GM19372 (cell line): ENCODE measurements around the gene TSEN15.

Experiments
- ATAC-seq: cut with Tn5 transposase; IDR thresholded peaks from one replicate; pipeline ENCODE4 v1.9.1; 2021; ENCODE audit warnings: mild to moderate bottlenecking, low read depth, moderate library complexity; ENCODE audit not compliant: unreplicated experiment

Gene TSEN15

DNA sequence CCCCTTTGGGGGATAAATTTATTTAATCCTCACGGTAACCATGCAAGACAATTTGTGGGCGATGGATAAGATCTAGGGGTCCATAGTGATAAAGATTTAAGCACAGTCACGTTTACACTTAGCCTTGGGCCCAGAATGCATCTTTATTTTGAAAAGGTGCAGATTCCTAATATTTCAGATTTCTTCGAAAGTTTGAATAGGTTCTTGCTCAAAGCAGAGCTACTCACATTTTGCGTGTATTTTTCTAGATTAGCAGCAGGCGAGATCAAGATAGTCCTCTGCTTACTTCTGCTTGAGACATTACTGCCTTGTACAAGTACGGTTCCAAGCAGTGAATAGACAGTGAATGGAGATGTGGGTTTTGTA, 647 bp downstream of the TSEN15 start:
- ATAC-seq, result no peak

DNA sequence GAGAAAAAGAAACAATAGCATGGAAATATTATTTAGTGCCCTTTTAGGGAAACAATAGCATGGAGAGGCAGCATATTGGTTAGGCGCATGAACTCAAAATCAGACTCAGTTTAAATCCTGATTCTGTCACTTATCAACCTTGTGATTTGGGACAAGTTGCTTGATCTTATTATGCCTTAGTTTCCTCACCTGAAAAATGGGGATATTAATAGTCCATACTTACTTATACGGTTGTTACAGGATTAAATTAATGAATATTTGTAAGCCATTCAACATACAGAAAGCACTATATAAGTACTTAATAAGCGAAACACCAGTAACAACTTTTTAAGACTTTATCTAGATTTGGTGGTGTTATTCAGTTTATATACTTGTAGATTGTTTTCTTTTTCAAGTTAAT, 1.2 kb downstream of the TSEN15 start:
- no peak for ATAC-seq

DNA sequence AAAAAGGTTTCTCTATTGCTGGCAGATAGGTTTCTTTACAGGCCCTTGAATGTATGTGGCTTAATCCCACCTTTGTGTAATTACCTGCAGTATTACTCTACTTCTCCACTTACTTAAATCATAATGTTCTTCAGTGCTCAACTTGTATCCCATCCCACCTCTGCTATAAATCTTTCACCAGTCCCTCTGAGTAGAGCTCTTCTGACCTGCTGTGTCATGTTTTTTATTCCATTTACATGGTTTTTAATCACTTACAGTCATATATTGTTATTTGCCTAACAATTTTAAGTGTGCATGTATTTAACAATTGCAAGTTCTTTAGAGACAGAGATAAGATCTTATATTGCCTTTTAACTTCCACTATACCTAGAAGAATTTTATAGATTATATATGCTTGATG, 2.4 kb downstream of the TSEN15 start:
- ATAC-seq, result no peak

DNA sequence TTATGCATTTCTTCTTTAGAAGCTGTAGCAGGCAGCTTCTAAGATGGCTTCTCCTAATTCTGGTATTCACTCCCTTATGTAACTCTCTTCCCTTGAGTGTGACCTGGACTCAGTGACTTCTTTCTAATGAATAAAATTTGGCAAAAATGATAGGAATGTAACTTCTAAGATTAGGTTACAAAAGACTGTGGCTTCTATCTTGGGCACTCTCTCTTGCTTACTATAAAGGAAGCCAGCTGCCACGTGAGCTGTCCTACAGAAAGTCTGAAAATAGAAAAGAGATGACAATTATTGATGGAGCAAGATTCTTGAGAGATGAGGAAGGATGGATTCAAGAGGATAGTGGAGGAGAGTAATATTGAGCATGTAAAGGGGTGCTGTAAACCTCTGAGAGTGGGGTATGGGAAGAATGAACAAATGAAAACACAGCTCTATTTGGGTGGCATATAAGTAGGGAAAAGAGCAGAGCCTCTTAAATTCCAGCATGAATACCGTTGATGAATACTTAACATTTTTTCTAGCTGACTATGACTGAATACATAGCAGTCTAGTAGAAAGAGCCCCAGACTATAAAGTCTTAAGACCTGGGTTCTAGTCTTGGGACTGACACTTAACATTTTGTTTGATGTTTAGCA, 5.5 kb downstream of the TSEN15 start:
- ATAC-seq, result no peak

DNA sequence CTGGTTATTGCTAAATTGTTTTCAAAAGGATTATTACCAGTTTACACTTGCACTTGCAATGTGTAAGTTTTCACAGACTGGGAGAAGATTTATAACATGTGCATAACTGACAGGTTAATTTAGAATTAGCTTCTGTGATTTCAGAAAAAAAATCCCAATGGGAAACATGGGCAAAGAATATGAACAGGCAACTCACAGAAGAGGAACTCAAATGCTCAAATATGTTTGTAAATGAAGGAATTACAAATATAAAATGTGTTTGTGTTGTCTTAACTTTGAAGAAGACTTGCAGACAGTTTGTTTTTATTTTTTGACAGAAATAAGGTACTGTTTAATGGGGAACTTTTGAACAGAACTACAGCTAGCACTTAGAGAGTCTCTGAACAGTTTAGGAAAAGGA, 8.4 kb downstream of the TSEN15 start:
- ATAC-seq, result no peak

DNA sequence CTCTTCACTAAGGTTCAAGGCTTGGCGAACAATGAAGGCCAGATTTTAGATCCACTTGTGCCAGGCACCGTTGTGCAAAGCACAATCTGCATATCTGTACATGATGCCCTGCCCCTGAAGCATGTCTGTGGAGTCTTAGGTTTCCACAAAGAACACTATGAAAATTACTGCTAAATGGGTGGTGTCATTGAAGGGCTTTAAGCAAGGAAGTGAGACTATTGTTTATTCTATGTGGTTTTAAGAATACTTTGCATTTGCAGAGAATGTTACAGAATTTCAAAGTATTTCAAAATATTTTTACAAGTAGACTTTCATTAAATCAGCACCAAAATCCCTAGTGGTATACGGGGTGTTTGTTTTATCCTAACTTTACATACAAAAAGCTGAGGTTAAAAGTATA, 8.8 kb downstream of the TSEN15 start:
- no peak for ATAC-seq

DNA sequence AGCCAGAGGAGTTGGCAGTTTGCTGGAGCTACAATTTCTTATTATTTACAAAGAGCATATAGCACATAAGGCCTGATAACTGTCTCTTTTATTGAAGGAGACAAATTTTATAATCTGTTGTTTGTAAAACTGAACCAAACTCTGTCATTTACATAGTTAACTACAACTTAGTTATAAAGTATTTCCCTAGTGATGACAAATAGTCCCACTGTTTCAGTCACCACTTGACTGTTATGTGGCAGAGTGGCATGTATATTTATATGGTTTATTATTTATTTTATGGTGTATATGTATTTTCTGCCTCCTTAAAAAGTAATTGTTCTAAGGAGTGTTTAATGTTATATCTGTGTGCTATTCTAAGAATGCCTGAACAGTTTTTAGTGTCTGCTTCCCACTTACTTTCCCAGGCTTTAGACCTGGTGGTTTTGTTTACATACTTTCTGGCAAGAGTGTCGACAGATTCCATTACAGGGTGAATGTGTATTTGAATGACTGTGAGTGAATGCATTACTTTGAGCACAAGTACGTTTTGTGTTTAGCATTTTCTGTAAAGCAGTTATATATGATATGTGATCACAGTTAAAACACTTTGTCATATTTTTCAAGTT, 10.0 kb downstream of the TSEN15 start:
- ATAC-seq, result no peak

DNA sequence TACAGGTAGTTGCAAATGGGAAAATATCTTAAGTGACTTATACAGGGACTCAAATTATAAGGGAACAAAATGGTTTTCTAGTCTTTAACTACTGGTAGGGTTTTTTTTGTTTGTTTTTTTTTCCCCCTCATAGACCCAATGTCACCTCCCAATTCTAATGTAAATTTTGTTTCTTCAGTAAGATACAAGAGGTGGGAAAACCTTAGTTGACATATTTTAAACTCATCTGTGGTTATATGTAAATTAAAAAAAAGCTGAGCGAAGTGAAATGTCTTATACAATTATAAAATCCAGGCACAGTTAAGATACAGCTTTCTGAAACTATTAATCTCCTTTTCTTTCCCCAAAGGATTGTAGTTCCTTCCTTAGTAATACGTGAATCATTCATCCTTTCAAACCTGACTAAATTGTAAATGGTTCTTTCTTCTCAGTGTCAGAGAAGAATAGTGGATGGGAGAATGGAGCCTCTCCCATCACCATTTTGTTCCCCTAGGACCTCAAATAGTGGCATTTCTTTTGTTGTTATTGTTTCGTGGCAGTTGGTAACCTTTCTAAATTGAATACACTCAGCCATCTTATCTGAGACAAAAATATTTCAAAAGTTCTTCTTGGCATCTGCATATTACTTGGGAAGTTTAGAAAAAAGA, 11.2 kb downstream of the TSEN15 start:
- ATAC-seq, result no peak

DNA sequence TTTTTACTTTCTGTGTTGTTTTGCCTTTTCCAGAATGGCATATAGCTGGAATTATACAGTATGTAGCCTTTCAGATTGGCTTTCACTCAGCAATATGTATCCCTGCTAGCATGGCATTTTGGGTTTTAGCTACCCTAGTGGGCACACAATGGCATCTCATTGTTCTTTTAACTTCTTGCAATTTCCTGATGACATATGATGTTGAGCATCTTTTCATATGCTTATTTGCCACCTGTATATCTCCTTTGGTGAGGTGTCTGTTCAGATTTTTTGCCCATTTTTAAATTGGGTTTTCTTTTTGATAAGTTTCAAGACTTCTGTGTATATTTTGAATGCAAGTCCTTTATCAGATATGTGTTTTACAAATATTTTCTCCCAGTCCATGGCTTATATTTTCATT, 14.0 kb downstream of the TSEN15 start:
- ATAC-seq, result no peak

DNA sequence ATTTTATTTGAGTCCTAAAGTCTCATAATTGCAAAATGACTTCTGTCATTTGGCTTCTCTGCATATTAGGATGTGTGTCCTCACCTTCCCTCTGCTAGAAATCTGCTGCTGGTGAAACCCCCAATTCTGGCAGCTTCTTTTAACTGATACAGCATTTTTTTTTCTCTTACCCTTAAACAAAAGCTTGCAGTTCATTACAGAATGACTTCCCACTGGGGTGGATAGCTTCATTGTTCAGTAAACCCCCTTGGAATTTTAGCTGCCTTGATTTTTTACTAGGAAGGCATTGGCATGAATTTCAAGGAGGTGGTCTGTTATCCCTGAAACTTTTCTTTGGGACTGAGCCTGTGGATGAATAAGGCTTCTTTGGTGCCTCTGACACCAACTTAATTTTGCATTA, 16.8 kb downstream of the TSEN15 start:
- ATAC-seq, result no peak

DNA sequence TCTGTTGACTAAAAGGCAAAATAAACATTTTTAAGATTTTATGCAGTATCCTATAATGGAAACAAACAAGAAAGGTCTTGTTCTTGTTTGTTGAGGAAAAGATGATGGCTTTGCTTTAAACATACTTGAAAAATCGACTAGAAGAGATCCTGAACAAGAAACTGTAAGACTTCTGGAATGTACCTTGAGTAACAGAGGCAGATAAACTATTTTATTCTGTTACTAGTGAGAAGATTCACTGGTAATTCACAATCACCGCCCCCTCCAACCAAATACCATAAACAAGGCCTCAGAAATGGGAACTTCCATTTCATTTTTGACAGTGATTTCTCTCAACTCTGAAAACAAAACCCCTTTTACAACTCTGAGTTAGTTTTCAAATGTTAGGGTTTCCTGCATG, 18.1 kb downstream of the TSEN15 start:
- no peak for ATAC-seq

DNA sequence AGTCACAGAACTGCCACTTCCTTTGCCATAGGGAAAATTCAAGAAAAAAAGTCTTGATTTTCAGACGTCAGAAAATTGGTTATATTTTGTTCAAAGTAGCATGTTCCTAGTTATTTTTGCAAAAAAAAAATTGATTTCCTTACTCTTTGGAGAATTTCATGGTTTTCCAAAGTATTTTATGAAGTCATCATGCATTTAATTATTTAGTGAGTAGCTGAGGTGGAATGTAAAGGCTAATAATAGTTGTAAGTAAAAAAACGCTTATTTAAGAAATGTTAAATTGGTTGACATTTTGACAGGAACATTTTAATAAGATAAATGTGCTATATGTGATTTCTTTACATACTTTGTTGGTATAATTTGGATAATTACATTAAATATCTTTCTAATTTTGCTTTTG, 20.8 kb downstream of the TSEN15 start:
- no peak for ATAC-seq

DNA sequence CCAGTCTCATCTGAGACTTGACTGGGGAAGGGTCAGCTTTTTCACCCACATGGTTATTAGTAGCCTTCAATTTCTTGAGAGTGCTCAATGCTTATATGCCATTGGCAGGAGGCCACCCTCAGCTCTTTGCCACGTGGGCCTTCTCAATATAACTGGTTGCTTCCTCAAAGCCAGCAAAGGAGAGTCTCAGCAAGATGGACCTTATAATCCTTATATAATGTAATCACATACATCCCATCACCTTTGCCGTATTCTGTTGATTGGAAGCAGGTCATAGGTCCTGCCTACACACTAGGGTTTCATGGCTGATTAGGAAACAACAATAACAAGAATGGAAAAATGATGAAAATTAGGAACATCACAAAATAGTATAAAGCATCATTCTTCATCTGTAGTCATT, 22.9 kb downstream of the TSEN15 start:
- ATAC-seq, result no peak

DNA sequence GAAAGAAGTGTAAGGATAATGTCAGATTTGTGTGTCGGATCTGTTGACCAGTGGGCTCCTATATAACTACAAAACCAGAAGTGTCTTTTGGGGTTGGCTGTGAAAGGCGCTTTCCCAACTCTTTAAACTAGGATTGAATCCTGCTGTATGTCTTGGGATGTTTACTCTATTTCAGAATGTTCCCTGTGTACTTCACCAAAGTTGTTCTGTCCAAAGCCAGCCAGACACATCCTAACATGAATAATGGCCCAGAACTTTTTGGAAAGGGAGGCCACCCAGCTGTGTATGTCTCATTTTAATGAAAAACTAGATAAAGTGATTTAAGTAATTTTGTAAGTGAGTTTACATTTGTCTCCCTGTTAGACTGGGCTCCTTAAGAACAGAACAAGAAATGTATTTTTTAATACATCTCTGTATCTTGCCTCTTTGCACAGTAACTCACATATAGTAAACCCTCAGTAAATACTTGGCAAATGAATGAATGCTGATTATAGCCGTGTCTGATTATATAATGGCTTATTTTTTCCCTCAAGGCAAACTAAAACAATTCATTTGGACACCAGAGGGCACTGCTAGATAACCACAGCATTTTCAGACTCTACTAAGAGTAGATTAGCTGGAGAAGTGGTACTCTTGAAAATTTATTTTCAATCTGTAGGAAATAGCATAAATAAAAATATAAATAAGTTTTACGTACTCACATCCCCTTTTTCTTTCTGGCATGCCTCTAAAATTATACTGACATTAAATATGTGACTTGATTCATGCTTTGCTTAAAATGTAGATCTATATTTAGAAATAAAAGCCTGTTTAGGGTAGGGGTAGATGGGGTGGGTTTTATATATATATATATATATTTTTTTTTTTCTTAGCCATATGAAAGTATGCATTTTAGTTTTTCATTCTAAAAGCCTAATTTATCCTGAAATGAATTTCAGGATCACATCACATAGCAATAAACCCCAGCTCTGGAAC, 23.8 kb downstream of the TSEN15 start:
- ATAC-seq, result no peak

DNA sequence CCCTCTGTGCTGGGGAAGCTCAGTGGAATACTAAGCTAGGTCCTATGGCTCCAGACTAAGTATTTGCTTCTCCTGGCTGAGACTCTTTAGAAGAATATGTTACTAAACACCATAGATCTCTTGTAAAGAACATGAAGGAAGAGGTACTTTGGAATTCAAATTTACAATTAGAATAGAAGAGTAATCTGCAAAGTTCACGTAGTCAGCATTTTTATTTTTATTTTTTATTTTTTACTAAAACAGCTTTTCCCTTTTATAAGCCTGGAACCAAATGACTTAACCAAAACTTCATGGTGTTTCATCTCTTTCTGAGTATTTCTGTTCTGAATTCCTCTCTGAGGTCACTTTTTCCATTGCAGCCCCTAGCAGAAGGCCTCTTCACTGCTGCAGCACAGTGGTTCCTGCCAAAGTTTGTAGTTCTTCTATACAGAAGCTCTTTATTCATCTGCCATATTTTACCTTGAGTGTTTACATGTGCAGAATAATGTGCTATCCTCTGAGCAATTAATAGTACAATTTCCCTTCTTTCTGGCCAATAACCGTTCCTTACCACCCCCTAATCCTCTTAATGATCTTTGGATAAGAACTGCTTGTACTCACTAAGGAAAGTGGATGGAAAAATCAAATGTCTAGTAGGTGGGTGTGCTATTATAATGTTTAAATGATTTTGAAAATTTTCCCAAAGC, 27.2 kb downstream of the TSEN15 start:
- ATAC-seq, result no peak

DNA sequence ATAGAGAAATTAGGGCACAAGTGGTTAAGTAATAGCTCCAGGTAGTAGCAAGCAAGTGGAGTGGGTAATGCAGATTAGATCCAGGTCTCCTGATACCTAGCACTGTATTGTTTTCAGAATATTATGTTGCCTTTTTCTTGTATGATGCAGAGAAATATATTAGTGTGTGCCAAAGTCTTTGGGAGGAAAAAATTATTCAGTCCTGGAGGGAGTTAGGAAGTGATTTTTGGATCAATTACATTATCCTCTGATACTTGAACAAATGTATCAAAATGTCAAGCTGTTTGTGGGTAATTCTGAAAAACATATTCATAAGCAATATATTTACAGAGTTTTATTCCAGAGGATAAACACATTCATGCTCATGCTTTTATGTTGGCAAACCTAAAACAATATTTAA, 28.8 kb downstream of the TSEN15 start:
- ATAC-seq, result no peak

DNA sequence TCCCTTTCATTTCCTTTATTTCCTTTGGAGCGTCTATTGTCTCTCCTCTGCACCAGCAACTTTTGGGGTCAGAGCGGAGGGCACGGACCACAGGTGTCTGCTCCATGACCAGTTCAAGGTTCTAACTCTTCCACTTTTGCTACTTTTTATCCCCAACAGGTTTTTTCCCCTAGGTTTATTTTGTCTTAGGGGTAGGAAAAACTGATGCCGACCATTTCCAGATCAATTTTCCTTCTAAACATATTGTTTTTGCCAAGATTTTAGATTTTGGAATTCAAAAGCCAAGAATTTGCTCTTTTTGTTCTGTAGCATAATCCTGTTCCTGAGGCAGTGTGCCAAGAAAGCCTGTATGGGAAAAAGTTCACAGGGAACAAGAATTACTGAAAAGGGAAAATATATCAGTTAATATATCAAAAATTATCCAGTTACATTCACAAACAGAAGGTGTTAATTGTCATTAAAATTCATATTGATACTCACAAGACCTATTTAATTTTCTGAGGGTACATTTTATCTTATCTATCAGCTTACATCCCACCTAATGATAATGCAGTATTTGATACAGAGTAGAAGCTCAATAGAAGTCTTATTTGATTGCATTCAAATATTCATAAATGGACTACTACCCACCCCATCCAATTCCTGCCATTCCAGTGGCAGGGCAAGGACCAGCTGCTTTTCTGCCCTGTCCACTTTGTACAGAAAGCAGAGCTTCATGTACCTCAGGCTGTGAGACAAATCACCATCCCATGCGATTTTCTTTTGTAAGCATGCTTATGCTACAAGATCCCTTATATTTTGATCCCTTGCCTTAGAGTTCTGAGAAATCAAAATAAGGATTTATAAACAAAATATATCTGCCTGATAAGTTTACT, 31.2 kb downstream of the TSEN15 start:
- no peak for ATAC-seq

DNA sequence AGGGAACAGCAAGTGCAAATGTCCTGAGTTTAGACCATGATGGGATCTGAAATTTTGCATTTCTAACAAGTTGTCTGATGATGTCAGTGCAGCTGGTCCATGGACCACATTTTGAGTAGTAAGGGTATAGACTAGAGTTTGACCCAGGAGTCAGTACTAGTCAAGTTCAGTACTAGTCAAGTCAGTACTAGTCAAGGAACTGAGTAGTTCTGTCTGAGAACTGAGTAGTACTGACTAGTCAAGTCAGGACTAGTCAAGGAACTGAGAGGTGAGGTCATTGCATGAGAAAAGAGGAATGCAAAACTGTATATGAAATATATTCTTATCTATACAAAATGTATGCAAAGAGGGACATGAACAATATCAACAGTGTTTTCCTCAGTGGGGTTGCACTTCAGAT, 34.1 kb downstream of the TSEN15 start:
- ATAC-seq, result no peak

DNA sequence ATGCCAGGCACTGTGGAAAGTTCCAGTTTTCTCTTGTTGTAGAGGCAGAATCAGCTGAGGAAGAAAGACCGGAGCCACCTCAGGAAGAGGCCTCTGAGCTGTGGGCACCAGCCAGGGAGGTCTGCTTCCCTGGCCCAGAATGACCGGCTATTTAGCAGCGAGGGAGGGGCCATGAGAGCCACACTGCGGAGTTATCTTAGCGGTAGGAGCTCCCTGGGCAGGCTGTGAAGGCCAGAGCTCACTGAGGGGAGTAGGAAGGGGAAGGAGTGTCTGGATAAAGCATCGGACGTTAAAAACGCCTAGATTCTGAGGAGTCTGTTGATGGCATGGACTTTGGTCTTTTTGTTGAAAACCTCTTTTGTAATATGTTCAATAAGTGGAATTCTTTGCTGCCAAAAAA, 36.5 kb downstream of the TSEN15 start:
- ATAC-seq, result no peak

DNA sequence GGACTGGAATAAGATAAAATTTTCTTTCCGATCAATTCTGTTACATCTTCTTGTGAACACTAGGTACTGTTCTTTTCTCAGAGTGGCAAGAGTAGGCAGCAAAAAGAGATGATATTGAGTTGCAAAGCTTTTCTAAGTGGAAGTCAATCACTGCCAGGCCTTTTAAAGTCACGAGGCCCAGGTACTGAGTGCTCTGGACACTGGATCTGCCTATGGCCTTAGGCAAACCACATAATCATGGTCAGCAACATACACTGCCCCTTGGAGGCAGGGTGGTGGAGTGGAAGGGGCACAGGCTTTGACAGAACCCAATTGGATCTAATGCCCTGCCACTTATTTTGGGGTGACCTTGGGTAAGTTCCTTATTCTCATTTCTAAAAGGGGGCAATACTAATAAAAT, 41.5 kb downstream of the TSEN15 start:
- no peak for ATAC-seq
